SU-DHL-6 (cell line): ENCODE measurements around the gene PDE3B.
"Not testable (repeated sequence)": the region's sequence is repeated elsewhere in the genome, so short reads cannot be mapped to it uniquely, and the experiment has no call there.

ENCODE experiments used
- H2AFZ ChIP-seq: fragments of 200-600 bp; sonication (generic); 2 replicates; pipeline ENCODE4 v1.6.1; 2014; ENCODE audit warnings: low read depth, mild to moderate bottlenecking, moderate library complexity, mixed read lengths, antibody characterized with exemption, low read length; ENCODE audit not compliant: severe bottlenecking
- H3F3A ChIP-seq: fragments of 200-600 bp; shearing (Covaris generic); 2 replicates; pipeline ENCODE4 v1.6.0; 2016; ENCODE audit warnings: antibody characterized with exemption, mild to moderate bottlenecking; ENCODE audit not compliant: insufficient read depth
- H3K27ac ChIP-seq: fragments of 200-600 bp; sonication (generic); 2 replicates; pipeline ENCODE4 v1.5.1; 2016; ENCODE audit warnings: low read depth, mild to moderate bottlenecking, low read length, moderate library complexity, mixed read lengths
- H3K27me3 ChIP-seq: fragments of 200-600 bp; sonication (generic), shearing (Covaris generic); 2 replicates; pipeline ENCODE4 v1.6.0; 2014; ENCODE audit warnings: mild to moderate bottlenecking, low read length
- H3K36me3 ChIP-seq: fragments of 200-600 bp; sonication (generic); 2 replicates; pipeline ENCODE4 v1.6.1; 2014; ENCODE audit warnings: mild to moderate bottlenecking, low read length, mixed read lengths
- H3K4me2 ChIP-seq: fragments of 300-600, 200-600 bp; shearing (Covaris generic), sonication (generic); 2 replicates; pipeline ENCODE4 v1.6.0; 2014; ENCODE audit warnings: low read length, low read depth, mild to moderate bottlenecking; ENCODE audit not compliant: poor library complexity, severe bottlenecking
- H3K4me3 ChIP-seq: fragments of 200-600 bp; sonication (generic); 2 replicates; pipeline ENCODE4 v1.5.1; 2014; ENCODE audit warnings: antibody characterized with exemption, low read length, mild to moderate bottlenecking, mixed read lengths; ENCODE audit not compliant: insufficient read depth, poor library complexity, severe bottlenecking
- H3K79me2 ChIP-seq: fragments of 200-600 bp; sonication (generic); 2 replicates; pipeline ENCODE4 v1.6.1; 2014; ENCODE audit warnings: mild to moderate bottlenecking, low read length, moderate library complexity; ENCODE audit not compliant: insufficient read depth
- H3K9ac ChIP-seq: fragments of 200-600 bp; sonication (generic); 2 replicates; pipeline ENCODE4 v1.7.0; 2014; ENCODE audit warnings: mild to moderate bottlenecking, low read length
- H3K9me2 ChIP-seq: fragments of 200-600 bp; sonication (generic); replicated peaks from 2 replicates; pipeline ENCODE4 v1.6.1; 2014; ENCODE audit warnings: low read length; ENCODE audit not compliant: insufficient read depth
- H3K9me3 ChIP-seq: fragments of 200-600 bp; sonication (generic); 2 replicates; pipeline ENCODE4 v1.6.1; 2014; ENCODE audit warnings: low read length, mixed read lengths; ENCODE audit not compliant: insufficient read depth
- H4K20me1 ChIP-seq: fragments of 200-600 bp; sonication (generic); 2 replicates; pipeline ENCODE4 v1.6.1; 2014; ENCODE audit warnings: low read depth, mild to moderate bottlenecking, antibody characterized with exemption, low read length, moderate library complexity, mixed read lengths
- EZH2phosphoT487 ChIP-seq: fragments of 200-600 bp; sonication (generic), shearing (Covaris generic); conservative IDR thresholded peaks from 2 replicates; pipeline ENCODE4 v1.6.1; 2018; ENCODE audit warnings: mild to moderate bottlenecking, antibody characterized with exemption, low read length, moderate library complexity, mixed read lengths
- TF ChIP-seq, protein P1 (sequence below): fragments of 200-600 bp; sonication (generic); IDR thresholded peaks from one replicate; pipeline ENCODE4 v1.5.1; 2017; ENCODE audit warnings: antibody characterized with exemption, mild to moderate bottlenecking, low read length, moderate library complexity; ENCODE audit not compliant: insufficient read depth, poor library complexity, severe bottlenecking

PDE3B gene

GRCh38 chr11:14643697-14644225 is at the start of gene PDE3B:
TSS of gene PDE3B (plus strand) at chr11:14643804. CDS start at chr11:14644076, 272 bp downstream.
- Histone ChIP-seq H2AFZ (peak within 1 kb of the TSS; percentile 76), H3F3A (no peaks in the 10 kb centered on the region), H3K4me2 (peak within 1 kb of the TSS; percentile 67), H3K9me2 (no peaks in the 10 kb centered on the region), H3K79me2 (no peaks in the 10 kb centered on the region), H3K9me3 (no peaks in the 10 kb centered on the region), H3K27me3 (no peaks in the 10 kb centered on the region), H3K9ac (peak within 1 kb of the TSS; percentile 61), H3K36me3 (no peaks in the 10 kb centered on the region), H3K27ac (no peak within 1 kb of the TSS), H4K20me1 (no peaks in the 10 kb centered on the region), H3K4me3 (peak within 1 kb of the TSS; percentile 48)
- TF ChIP-seq, protein P1, sequence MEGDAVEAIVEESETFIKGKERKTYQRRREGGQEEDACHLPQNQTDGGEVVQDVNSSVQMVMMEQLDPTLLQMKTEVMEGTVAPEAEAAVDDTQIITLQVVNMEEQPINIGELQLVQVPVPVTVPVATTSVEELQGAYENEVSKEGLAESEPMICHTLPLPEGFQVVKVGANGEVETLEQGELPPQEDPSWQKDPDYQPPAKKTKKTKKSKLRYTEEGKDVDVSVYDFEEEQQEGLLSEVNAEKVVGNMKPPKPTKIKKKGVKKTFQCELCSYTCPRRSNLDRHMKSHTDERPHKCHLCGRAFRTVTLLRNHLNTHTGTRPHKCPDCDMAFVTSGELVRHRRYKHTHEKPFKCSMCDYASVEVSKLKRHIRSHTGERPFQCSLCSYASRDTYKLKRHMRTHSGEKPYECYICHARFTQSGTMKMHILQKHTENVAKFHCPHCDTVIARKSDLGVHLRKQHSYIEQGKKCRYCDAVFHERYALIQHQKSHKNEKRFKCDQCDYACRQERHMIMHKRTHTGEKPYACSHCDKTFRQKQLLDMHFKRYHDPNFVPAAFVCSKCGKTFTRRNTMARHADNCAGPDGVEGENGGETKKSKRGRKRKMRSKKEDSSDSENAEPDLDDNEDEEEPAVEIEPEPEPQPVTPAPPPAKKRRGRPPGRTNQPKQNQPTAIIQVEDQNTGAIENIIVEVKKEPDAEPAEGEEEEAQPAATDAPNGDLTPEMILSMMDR, result no peak
- no peak for TF ChIP-seq EZH2phosphoT487

DNA sequence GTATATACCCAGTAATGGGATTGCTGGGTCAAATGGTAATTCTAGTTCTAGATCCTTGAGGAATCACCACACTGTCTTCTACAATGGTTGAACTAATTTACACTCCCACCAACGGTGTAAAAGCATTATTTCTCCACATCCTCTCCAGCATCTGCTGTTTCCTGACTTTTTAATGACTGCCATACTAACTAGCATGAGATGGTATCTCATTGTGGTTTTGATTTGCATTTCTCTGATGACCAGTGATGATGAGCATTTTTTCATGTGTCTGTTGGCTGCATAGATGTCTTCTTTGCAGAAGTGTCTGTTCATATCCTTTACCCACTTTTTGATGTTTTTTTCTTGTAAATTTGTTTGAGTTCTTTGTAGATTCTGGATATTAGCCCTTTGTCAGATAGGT is 48.3 kb upstream of the PDE3B start:
- H3K9me2 ChIP-seq, H3F3A ChIP-seq, H2AFZ ChIP-seq, H3K27me3 ChIP-seq, H3K4me3 ChIP-seq, H3K36me3 ChIP-seq, H3K27ac ChIP-seq, H3K9me3 ChIP-seq, H3K79me2 ChIP-seq, H4K20me1 ChIP-seq, H3K4me2 ChIP-seq, H3K9ac ChIP-seq: not testable (repeated sequence)

- Histone ChIP-seq H3K27ac (no peak overlapping the region), H4K20me1 (no peaks in the 10 kb centered on the region), H3K27me3 (no peaks in the 10 kb centered on the region), H3K9me3 (no peaks in the 10 kb centered on the region), H3K4me2 (no peak overlapping the region), H3K9ac (no peak overlapping the region), H3K36me3 (no peaks in the 10 kb centered on the region), H2AFZ (no peak overlapping the region), H3K79me2 (no peaks in the 10 kb centered on the region), H3F3A (no peaks in the 10 kb centered on the region), H3K9me2 (no peaks in the 10 kb centered on the region), H3K4me3 (no peak overlapping the region)
- TF ChIP-seq, protein P1, result no peak
- no peak for TF ChIP-seq EZH2phosphoT487
These were observed 35.9 kb upstream of the PDE3B start for GRCh38 chr11:14607713-14608112.

- Histone ChIP-seq H3K9me3 (no peaks in the 10 kb centered on the region), H3K36me3 (no peaks in the 10 kb centered on the region), H3K4me2 (no peak overlapping the region), H4K20me1 (no peaks in the 10 kb centered on the region), H3F3A (no peaks in the 10 kb centered on the region), H2AFZ (no peak overlapping the region), H3K27me3 (no peaks in the 10 kb centered on the region), H3K4me3 (no peak overlapping the region), H3K27ac (no peak overlapping the region), H3K9me2 (no peaks in the 10 kb centered on the region), H3K79me2 (no peaks in the 10 kb centered on the region), H3K9ac (no peak overlapping the region)
- TF ChIP-seq EZH2phosphoT487, result no peak
These were observed 33.7 kb upstream of the PDE3B start for GRCh38 chr11:14609902-14610301.
